PC-9 (cell line): ENCODE data around the gene BCL2.

Source experiments
- EZH2 ChIP-seq: fragments of 200-600 bp; sonication (generic); IDR thresholded peaks from 2 replicates; pipeline ENCODE4 v1.8.0; 2017; ENCODE audit warnings: antibody characterized with exemption, low read depth
- TF ChIP-seq, protein P1 (sequence below): fragments of 200-600 bp; sonication (generic); conservative IDR thresholded peaks from 2 replicates; pipeline ENCODE4 v1.6.1; 2017; ENCODE audit warnings: mixed run types, antibody characterized with exemption, mild to moderate bottlenecking, moderate library complexity

DNA sequence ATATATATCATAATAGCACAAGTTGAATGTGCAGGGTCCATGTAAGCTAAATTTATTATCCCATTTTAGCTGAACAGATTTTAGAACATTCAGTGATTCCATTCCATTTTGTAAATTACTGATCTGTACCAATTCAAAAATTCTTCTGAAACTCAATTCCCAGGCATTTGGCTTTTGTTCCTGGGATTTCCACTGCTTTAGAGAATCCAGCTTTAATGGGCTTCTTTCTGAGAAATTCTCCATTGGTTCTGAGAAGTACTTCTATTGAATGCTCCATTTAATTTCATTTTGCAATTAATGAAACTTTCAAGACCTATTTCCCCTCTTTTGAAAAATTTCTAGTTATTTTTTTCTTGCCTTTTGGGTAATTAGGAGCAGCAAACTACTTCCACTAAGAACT is 36.8 kb downstream of the BCL2 start:
- TF ChIP-seq, protein P1, sequence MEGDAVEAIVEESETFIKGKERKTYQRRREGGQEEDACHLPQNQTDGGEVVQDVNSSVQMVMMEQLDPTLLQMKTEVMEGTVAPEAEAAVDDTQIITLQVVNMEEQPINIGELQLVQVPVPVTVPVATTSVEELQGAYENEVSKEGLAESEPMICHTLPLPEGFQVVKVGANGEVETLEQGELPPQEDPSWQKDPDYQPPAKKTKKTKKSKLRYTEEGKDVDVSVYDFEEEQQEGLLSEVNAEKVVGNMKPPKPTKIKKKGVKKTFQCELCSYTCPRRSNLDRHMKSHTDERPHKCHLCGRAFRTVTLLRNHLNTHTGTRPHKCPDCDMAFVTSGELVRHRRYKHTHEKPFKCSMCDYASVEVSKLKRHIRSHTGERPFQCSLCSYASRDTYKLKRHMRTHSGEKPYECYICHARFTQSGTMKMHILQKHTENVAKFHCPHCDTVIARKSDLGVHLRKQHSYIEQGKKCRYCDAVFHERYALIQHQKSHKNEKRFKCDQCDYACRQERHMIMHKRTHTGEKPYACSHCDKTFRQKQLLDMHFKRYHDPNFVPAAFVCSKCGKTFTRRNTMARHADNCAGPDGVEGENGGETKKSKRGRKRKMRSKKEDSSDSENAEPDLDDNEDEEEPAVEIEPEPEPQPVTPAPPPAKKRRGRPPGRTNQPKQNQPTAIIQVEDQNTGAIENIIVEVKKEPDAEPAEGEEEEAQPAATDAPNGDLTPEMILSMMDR, result no peak
- TF ChIP-seq EZH2, result no peak
